Kidney epithelial cell (primary cell): ENCODE results near the gene NUDT9. TPM values are rescaled to one million over a fixed set of nuclear protein-coding genes. Genes with fewer than 3 reads are reported as not detected.
A peak's percentile ranks its signal among the peaks of the same experiment; 100 is the strongest.
"Not testable (repeated sequence)": the region's sequence is repeated elsewhere in the genome, so short reads cannot be mapped to it uniquely, and the experiment has no call there.

Experiments used
- DNase-seq: peaks from one replicate; pipeline ENCODE4 v3.0.0-alpha.2; 2010; ENCODE audit warnings: low read depth
- H3K27me3 ChIP-seq: 2 replicates; pipeline ENCODE4 v1.6.0; 2011; ENCODE audit warnings: low read length; ENCODE audit not compliant: control insufficient read depth, insufficient read depth
- H3K36me3 ChIP-seq: 2 replicates; pipeline ENCODE4 v1.5.1; 2011; ENCODE audit warnings: low read length; ENCODE audit not compliant: control insufficient read depth, insufficient read depth
- H3K4me3 ChIP-seq: 2 replicates; pipeline ENCODE4 v1.5.1; 2011; ENCODE audit warnings: low read depth, mild to moderate bottlenecking, control low read depth, low read length
- CTCF ChIP-seq: IDR thresholded peaks from 2 replicates; pipeline ENCODE4 v1.5.1; 2011; ENCODE audit warnings: mild to moderate bottlenecking, moderate library complexity, low read length, control low read depth, inconsistent platforms; ENCODE audit not compliant: insufficient read depth, poor library complexity, severe bottlenecking
- total RNA-seq: library from RNA; depleted of rRNA; stranded (reverse); fragments of >200 nt; gene quantifications from 2 replicates; pipeline ENCODE4 v1.2.3, GENCODE V29; 2015

Gene NUDT9
- total RNA-seq, 1 donor from 2014 or later = 22.3 TPM

GRCh38 chr4:87465739-87466366 lies 43.5 kb downstream of the NUDT9 start:
- peak; percentile 55 for TF ChIP-seq CTCF
- peak; percentile 7 for DNase-seq
- Histone ChIP-seq H3K36me3 (no peaks in the 10 kb centered on the region), H3K27me3 (no peaks in the 10 kb centered on the region), H3K4me3 (no peak overlapping the region)

GRCh38 chr4:87469390-87469789 lies 47.0 kb downstream of the NUDT9 start:
- Histone ChIP-seq H3K36me3 (no peaks in the 10 kb centered on the region), H3K27me3 (no peaks in the 10 kb centered on the region), H3K4me3 (no peak overlapping the region)
- TF ChIP-seq CTCF = no peak
- DNase-seq = no peak

GRCh38 chr4:87476934-87477333 lies 54.6 kb downstream of the NUDT9 start:
- no peak overlapping the region for H3K4me3 ChIP-seq
- TF ChIP-seq CTCF = no peak
- DNase-seq = no peak
- H3K36me3 ChIP-seq = no peaks in the 10 kb centered on the region
- H3K27me3 ChIP-seq = no peaks in the 10 kb centered on the region

GRCh38 chr4:87478732-87479250 lies 56.4 kb downstream of the NUDT9 start:
- no peaks in the 10 kb centered on the region for H3K36me3 ChIP-seq
- TF ChIP-seq CTCF = no peak
- no peaks in the 10 kb centered on the region for H3K27me3 ChIP-seq
- DNase-seq = no peak
- H3K4me3 ChIP-seq = no peak overlapping the region

- TF ChIP-seq CTCF = no peak
- Histone ChIP-seq H3K27me3 (no peaks in the 10 kb centered on the region), H3K4me3 (no peak overlapping the region), H3K36me3 (no peaks in the 10 kb centered on the region)
- DNase-seq = no peak
Measured at GRCh38 chr4:87481377-87481776, 59.0 kb downstream of the NUDT9 start.

- H3K4me3 ChIP-seq, H3K36me3 ChIP-seq, H3K27me3 ChIP-seq, DNase-seq: not testable (repeated sequence)
Measured at GRCh38 chr4:87483247-87483646, 60.9 kb downstream of the NUDT9 start.

GRCh38 chr4:87488666-87489065 lies 66.3 kb downstream of the NUDT9 start:
- H3K36me3 ChIP-seq, H3K4me3 ChIP-seq, DNase-seq, H3K27me3 ChIP-seq: not testable (repeated sequence)
